ENCODE measurements around the gene ZNF57.
"Not testable (repeated sequence)": the region's sequence is repeated elsewhere in the genome, so short reads cannot be mapped to it uniquely, and the experiment has no call there.

ZNF57 gene

DNA sequence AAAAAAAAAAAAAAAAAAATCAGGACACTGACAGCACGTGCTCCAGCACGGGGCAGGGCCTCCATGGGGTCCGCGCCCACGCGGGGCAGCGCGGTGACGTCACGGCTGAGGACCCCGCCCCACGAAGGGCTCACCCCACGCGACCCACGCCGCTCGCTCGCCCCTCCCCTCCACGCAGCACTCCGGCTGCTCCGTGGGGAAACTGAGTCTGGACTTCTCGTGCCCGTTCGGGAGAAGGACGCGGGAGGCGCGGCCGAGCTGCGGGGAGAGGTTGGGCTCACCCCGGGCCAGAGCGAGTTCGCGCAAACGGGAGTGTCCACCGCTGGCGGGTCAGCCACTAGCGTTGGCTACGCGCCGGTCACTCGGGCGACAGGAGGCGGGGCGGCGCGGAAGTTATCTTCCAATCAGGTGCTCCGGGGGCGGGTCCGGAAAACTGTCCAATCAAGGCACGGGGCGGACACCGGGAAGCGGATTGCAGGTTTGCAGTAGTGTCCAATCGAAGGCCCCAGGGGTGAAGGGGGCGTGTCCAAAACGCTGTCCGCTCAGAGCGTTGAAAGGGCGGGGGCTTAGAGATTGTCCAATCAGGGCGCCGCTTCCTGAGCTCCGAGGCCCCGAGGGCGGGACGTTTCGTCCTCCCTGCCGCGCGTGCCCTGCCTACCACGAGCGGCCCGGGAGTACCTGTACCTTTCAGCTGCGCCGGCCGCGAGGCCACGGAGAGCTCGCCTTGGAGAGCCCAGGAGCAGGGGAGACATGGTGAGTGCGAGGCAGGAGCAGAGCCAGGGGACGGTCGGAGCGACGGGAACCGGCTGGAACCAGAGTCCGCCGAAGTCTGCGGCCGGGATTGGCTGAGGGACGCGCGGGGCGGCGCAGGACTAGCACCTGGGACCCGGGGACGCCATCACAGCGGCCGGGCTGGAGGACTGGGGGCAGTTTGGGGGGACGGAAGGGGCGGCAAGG, at the start of gene ZNF57:
ZNF57 (plus strand) TSS at position 633 of the 957 bp plus-strand sequence; CDS start at position 751, 118 bp downstream.
- DNase-seq (ENCODE audit: low read depth in 2 of 2), result peak; percentile 93 to 96

DNA sequence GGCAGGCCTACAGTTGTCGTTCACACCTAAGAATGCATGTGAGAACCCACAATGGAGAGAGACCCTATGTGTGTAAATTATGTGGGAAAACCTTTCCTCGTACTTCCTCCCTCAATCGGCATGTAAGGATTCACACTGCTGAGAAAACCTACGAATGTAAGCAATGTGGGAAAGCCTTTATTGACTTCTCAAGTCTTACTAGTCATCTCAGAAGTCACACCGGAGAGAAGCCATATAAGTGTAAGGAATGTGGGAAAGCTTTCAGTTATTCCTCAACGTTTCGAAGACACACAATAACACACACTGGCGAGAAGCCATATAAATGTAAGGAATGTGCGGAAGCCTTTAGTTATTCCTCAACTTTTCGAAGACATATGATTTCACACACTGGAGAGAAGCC, 48.1 kb upstream of the ZNF57 start:
- DNase-seq (ENCODE audit: low read depth in 2 of 2), result no peak

DNA sequence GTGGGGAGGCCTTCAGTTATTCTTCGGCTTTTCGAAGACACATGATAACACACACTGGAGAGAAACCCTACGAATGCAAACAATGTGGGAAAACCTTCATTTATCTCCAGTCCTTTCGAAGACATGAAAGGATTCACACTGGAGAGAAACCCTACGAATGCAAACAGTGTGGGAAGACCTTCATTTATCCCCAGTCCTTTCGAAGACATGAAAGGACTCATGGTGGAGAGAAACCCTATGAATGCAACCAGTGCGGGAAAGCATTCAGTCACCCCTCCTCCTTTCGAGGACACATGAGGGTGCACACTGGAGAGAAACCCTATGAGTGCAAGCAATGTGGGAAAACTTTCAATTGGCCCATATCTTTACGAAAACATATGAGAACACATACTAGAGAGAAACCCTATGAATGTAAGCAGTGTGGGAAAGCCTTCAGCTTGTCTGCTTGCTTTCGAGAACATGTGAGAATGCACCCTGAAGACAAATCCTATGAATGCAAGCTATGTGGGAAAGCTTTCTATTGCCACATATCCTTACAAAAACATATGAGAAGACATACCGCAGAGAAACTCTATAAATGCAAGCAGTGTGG, 47.6 kb upstream of the ZNF57 start:
- DNase-seq (ENCODE audit: low read depth in 2 of 2), result no peak

DNA sequence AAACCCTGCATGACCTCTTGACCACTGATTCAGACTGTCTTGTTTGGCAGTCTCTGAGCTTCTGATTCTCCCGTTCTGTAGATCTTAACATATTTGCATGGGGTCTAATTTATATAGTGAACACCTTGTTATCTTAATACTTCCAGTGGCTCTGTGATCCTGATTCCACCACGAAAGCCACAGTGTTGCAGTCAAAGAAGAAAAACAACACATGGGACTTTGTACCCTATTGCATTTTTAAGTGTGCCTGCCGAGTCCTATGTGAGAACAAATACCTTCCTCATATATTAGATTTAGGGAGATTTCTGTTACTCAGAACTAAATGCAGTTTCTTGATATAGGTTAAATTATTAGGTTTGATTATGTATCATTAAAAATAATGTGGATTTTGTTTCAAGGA, 45.9 kb upstream of the ZNF57 start:
- no peak for DNase-seq (ENCODE audit: low read depth in 2 of 2)

DNA sequence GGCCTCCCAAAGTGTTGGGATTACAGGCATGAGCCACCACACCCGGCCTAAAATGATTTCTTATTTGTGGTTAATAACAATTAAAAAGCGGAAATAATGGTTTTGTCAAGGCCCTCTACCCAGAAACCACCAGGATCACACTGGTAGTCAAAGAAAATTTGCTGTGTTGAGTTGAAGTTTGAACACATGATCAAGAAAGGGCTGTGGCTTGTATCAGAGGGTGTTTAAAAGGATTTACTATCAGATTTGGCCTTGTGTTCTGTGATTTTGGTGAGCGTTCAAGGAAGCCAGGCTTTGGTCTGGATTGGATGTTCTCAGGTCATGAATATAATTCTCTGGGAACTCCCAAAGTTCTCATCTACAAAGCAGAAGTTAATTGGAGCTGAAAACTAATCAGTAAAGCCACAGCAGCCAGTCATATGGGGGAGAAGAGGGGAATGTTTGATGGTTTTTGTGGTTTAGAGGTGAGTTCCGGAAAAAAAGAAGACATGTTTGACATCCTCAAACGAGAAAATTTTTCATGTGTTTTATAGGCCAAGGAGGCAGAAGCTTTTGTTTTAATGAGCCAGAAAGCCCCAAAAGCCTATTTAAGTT, 44.2 kb upstream of the ZNF57 start:
- DNase-seq (ENCODE audit: low read depth in 2 of 2), result no peak

DNA sequence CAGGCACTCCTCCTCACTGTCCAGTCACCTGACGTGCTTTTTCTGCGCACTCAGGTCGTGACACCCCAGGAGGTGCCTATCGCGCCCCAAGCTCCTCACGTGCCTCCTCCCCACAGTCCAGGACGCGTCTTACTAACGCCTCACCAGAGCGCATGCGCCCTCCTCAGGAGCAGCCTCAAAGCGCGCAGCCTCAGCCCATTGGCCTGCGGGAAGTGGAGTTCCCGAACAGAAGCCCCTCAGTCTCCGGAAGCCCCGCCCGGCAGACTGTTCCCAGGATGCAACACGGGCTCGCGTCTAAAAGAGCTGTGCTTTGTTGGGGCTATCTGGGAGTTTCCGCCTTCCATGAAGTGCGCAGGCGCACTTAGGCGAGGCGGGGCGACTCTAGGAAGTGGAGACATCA, 41.9 kb upstream of the ZNF57 start:
- DNase-seq (ENCODE audit: low read depth in 2 of 2), result no peak

DNA sequence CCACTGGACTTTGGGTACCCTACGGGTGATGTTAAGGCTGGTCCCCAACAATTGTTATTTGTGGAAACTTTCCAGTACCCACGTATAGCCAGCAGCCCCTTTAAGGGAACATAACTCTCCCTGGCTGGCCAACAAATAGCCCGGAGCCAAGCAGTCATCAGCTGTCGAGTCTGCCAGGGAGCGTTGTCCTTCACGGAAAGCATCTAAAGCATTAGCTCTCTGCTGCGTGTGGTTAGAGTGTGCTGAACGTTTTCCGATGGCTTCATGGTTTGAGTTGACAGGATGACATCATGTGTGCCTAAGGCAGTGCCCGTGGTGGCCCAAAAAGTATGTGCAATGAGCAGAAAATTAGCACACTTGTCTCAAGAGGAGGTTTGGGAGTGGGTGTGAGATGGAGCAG, 36.9 kb upstream of the ZNF57 start:
- no peak for DNase-seq (ENCODE audit: low read depth in 2 of 2)

DNA sequence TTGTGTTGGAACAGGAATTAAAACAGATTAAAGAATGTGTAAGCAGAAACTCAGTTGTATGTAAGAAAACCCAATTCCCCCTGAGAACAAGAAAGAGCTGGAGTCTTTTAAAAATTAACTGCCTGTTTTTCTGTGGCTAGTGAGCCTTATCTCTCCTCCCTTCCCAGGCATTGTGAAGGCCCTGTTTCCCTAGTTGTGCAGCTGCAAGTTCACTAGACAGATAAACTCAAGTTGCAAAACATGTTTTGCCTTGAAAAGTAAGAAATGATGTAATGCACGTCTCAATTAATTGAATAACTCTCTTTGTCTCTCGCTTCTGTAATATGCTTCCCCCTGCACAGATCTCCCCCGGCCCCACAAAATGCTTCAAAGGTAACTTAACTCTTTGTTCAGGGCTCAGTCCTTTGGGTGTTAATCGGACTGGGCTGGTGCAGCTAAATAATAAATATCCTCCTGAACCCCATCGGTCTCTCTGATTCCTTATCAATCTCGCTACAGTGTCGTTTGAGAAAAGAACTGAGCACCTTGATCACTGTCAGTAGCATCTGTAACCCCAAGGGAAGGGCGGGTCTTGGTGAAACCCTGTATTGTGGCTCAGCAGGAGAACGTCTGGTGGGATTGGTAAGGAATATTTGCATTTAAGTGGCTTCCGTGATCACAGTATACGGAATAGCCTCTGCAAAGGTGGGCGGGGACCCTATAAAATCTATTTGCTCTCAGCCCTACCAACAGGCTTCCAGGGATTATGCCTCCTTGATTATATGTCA, 35.2 kb upstream of the ZNF57 start:
- DNase-seq (ENCODE audit: low read depth in 2 of 2), result no peak

DNA sequence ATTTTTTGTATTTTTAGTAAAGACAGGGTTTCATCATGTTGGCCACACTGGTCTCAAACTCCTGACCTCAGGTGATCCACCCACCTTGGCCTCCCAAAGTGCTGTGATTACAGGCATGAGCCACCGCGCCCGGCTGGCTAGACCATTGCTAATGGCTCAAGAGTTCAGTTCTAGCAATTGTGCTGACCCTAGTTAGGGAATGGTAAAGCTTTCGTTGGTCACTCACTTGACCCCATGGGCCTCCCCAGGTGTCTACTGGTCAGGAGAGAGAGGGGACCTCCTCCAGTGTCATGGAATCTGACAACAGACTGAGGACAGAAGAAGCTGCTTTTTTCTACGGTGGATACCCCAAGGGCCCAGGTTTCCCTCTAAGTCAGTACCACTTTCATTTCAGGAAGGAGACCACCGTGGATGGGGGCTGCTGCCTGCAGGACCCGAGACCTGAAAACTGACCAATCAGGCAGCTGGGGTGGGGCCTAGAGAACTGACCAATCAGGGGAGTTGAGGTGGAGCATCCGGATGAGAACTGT, 34.2 kb upstream of the ZNF57 start:
- DNase-seq (ENCODE audit: low read depth in 2 of 2), result no peak

DNA sequence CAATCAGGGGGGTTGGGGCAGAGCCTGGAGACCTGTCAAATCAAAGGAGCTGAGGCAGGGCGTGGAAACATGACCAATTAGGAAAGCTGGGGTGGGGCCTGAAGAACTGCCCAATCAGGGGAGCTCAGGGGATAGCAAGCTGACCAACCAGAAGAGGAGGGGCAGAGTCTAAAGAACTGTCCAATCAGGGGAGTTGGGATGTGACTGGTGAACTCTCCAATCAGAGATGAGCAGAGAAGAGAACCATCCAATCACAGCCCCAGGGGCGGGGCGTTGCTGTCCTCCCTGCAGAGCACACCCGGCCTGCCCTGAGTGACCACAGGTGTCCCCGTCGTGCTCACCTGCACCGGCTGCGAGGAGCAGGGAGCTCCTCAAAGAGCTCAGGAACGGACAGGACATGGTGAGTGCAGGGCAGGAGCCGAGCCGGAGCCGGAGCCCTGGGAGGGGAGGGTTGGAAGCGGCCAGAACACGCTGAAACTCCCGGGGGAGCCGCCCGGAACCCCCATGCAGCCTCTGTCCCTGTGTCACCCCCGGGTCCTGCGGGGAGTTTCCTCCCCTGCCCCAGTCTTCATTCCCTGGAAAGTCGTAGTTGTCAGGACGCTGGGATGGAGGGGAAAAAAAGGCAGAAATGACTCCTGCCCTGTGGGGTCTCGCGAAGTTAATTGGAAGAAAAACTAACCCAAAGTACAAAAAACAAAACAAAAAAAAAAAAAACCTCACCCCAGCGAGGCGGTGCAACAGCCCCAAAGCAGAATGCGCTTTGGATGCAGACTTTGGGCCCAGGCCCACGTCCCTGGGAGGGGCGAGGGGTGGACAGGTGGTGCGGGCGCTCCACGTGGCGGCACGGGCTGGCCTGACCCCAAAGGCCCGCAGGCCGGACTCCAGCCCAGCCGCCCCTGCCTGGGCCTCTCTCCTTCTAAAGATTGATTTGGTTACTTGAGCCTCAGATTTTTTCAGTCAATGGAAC, 33.4 kb upstream of the ZNF57 start, which contains the start of gene ZNF556:
ZNF556 (plus strand) TSS at position 311 of the 967 bp plus-strand sequence; CDS start at position 398, 87 bp downstream.
- DNase-seq (ENCODE audit: low read depth in 2 of 2), result no peak

DNA sequence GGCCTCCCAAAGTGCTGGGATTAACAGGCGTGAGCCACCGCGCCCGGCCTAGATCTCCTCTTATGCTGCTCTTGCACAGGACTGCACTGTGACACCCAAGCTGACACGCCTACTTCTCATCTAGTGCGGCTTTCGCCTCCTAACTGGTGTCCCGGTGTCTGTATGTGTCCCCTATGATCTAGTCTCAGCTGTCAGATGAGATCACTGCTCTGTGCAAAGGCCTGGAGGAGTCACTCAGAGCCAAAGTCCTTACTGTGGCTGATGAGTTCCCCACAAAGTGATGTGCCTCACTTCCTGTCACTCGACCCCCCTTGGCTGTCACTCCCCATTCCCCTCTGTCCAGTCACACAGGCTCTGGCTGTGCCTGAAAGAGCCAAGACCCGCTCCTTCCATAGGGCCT, 31.1 kb upstream of the ZNF57 start:
- DNase-seq (ENCODE audit: low read depth in 2 of 2), result no peak

DNA sequence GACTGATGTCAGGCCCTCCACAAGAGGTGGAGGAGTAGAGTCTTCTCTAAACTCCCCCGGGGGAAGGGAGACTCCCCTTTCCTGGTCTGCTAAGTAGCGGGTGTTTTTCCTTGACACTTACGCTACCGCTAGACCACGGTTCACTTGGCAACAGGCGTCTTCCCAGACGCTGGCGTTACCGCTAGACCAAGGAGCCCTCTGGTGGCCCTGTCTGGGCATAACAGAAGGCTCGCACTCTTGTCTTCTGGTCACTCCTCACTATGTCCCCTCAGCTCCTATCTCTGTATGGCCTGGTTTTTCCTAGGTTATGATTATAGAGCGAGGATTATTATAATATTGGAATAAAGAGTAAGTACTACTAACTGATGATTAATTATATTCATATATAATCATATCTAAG, 28.6 kb upstream of the ZNF57 start:
- not testable (repeated sequence) for DNase-seq (ENCODE audit: low read depth in 2 of 2)

DNA sequence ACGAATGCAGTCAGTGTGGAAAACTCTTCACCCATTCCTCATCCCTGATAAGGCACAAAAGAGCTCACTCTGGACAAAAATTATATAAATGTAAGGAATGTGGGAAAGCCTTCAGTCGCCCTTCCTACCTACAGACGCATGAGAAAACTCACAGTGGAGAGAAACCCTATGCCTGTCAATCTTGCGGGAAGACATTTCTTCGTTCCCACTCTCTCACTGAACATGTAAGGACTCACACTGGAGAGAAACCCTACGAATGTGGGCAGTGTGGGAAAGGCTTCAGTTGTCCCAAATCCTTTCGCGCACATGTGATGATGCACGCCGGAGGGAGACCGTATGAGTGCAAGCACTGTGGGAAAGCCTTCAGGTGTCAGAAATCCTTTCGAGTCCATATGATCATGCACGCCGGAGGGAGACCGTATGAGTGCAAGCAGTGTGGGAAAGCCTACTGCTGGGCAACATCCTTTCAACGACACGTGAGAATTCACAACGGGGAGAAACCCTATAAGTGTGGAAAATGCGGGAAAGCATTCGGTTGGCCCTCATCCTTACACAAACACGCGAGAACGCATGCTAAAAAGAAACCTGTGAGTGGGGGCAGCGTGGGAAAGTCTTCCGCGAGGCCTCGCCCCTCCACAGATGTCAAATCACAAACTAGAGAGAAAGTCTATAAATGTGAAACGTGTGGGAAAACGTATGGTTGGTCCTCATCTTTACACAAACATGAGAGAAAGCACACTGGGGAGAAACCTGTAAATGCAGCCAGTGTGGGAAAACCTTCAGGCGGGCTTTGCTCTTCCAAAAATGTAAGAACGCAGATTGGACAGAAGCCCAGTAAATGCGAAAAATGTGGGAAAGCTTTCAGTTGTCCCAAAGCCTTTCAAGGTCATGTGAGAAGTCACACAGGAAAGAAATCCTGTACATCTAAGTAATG, 23.1 kb upstream of the ZNF57 start:
- no peak for DNase-seq (ENCODE audit: low read depth in 2 of 2)

DNA sequence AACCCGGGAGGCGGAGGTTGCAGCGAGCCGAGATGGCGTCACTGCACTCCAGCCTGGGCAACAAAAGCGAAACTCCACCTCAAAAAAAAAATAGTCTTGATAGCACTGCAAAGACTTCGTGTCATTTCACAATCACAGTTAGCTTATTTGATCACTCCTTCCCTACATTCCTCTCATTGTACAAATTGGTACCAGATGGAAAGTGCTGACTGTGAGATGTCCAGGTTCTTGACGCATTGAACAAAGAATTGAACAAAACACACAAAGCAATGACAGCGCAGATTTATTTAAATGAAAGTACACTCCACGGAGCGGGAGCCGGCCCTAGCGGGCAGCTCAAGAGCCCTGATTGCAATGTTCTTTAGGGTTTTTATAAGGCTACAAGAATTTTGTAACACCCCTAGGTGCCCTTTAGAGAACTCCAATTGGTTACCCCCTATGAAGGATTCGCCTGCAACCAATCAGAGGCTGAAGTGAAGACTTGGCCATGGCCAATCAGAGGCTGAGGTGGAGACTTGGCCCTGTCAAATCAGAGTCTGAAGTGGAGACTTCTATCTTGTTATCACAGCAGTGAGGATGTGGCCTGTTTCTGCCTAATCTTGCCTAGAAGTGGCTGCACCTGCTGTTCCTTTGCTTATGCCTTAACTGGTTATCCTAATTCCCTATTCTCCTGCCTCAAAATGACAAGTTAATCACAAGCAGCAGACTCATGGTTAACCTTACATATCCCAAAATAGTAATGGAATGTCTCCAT, 16.9 kb upstream of the ZNF57 start:
- no peak for DNase-seq (ENCODE audit: low read depth in 2 of 2)

DNA sequence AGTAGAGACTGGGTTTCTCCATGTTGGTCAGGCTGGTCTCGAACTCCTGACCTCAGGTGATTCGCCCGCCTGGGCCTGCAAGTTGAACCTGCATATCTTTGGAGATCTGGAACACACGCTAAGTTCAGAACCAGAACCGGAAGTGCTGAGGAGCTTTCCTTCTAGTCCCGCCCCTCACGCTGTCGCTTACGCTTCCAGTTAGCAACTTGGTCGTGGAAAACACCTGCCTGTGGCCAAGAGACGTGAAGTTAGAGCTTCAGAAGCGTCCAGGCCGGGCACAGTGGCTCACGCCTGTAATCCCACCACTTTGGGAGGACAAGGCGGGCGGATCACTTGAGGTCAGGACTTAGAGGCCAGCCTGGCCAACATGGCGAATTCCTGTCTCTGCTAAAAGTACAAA, 15.0 kb upstream of the ZNF57 start:
- DNase-seq (ENCODE audit: low read depth in 2 of 2), result no peak

DNA sequence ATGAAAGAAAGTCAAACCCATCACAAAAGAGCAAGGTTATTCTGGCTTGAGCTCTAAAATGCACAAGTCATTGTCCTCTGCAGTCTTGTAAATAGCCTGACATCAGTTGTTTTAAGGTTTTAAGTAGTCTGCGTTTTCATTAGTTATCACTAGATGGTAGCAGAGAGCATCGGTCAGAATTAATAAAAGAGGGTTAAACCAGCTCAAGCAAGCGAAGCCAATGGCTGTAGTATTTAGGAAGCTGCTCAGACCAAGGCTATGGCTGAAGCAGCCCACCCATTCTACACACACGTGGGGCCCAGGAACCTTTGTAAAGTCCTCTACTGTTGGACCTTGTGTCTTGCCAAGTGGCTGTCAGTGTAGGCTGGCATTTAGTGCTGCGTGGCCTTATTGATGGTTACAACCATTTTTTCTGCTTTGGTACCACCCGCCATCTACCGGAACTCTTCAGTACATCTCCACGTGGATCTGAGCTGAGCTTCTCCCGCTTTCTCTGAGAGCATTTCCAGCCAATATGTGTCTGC, 13.3 kb upstream of the ZNF57 start:
- no peak for DNase-seq (ENCODE audit: low read depth in 2 of 2)

DNA sequence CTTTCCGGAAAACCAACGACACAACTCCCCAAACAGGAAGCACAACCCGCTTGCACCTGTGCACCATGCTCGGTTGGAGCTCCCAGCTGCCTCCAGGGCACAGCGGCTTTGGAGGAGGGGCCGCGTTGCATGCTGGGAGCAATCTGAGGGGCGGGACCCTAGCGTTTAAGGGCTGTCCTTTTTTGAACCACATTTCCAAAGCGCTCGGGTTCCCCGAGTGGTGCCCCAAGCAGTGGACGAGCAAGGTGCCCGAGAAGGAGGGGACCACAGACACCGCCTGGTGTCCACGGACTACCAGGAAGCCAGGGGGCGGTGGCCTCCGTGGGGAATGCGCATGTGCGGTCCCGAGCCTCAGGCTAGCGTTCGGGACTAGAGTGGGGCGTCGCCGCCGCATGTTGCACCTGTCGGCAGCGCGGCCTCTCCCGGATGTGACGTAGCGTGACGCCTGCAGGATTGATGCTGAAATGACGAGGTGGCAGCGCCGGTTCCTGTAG, 11.9 kb upstream of the ZNF57 start:
- peak in 1 of 2 donors; percentile 38 for DNase-seq (ENCODE audit: low read depth in 2 of 2)

DNA sequence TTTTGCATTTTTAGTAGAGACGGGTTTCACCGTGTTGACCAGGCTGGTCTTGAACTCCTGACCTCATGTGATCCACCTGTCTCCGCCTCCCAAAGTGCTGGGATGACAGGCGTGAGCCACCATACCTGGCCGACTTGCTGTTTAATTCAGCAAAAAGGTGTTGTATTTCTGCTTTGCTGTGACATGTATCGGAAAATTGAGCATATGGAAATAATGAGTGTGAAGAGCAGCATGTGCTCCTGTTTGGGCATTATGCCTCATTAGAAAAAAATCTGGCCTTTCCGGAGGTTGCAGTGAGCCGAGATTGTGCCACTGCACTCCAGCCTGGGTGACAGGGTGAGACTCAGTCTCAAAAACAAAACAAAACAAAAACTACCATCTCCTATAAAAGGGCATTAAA, 10.2 kb upstream of the ZNF57 start:
- DNase-seq (ENCODE audit: low read depth in 2 of 2), result not testable (repeated sequence)

All from stimulated activated CD8-positive, alpha-beta memory T cell treated with anti-CD3 and anti-CD28 coated beads, Interleukin-2, amount 100 ng/mL, for 1 hour (primary cell).